NK-92 treated with Interleukin-12 subunit alpha and Interleukin-12 subunit beta, amount 100 ng/mL, for 24 hours (cell line): ENCODE results near the gene ITGA1.
A peak's percentile ranks its signal among the peaks of the same experiment; 100 is the strongest.

Experiments
- DNase-seq: peaks from one replicate; lab custom pipeline; 2025; lab: John Stamatoyannopoulos, UW

Gene ITGA1

GRCh38 chr5:52772668-52773067 lies 15.0 kb upstream of the ITGA1 start:
- no peak for DNase-seq

DNA sequence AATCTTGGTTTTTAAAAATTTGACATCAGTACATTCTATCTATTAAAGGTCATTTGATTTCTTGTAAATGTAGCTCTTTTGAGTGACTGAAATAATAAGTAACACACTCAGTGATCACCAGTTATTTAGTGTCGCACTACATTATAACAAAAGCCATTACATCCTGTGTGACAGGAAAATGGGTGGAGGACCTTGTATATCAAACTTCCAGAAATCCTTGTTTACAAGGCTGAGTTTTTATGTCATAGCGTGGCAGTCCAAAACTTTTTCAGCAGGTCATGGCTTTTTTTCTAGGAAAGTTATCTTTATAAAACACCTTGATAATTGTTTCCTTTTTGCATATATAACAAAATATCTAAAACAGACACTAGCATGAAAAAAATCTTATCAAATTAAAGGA lies 14.4 kb upstream of the ITGA1 start:
- no peak for DNase-seq

DNA sequence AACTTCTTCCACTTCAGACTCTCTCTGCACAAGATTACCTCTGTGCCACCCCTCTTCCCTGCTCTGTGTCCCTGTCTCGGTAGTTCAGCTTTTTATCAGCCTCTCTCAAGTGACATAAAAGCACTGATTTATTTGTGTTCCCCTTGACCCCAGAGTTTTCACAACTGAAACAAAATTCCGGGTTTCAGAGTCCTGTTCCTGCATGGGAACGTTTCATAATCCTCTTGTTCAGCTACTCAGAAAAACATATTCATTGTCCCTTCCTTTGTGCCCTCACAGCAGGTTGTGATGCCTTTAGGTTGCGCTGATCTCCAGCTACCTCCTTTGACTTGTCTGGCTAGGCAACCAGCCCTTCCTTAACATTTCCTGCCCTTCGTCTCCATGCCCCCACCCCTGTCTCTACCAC lies 13.7 kb upstream of the ITGA1 start:
- no peak for DNase-seq

GRCh38 chr5:52776116-52776515 lies 11.6 kb upstream of the ITGA1 start:
- DNase-seq = peak; percentile 48

GRCh38 chr5:52777186-52777585 lies 10.5 kb upstream of the ITGA1 start:
- no peak for DNase-seq

DNA sequence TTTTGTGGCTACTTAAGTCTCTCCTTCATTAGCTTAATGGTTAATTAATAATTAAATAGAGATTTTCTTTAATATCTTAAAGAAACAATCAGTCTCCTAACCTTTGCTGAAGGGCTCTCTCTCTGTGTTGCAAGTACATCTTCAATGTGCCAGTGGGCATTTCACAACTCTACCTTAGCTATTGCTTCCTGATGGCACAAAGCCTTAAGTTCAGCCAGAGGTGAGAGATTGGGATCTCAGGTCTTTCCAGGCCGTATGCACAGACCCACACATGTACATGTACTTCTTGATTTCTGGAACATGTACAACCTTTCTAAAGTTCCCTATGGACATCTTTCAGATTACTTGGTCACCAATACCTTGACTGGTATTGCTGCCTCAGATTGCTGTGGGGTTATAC lies 8.9 kb upstream of the ITGA1 start:
- DNase-seq = no peak

- DNase-seq = no peak
Measured at GRCh38 chr5:52779213-52779612, 8.5 kb upstream of the ITGA1 start.

DNA sequence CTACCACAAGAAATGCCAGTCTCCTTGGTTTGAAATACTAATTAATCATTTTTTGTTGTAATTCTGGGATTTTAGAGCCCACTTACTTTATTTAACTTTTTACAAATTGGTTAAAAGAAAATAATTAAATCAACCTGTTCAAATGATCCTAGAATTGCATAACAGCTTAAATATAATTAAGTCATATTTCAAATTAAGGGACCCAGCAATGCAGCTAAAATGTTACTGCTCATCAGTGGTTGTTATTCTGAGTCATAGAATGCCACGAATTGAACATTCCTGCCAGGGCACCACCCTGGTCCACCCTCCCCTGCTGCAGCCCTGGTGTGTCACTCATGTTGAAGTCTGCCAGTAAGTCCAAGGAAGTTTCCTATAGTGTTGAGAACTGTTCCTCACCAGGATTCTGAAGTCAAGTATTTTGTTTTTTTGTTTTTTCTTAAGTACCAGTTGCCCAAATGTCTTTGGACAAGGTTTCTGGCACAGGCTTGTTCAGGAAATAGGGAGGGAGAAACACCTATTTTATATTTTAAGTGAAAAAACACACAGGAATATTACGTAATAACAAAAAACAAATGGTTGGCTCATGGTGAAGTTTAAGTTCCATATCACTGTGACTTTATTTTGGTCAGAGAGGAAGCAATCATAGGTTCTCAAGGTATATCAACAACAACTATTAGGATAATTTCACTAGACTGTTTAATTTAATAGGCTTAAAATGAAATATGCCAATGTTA lies 4.3 kb upstream of the ITGA1 start:
- no peak for DNase-seq

DNA sequence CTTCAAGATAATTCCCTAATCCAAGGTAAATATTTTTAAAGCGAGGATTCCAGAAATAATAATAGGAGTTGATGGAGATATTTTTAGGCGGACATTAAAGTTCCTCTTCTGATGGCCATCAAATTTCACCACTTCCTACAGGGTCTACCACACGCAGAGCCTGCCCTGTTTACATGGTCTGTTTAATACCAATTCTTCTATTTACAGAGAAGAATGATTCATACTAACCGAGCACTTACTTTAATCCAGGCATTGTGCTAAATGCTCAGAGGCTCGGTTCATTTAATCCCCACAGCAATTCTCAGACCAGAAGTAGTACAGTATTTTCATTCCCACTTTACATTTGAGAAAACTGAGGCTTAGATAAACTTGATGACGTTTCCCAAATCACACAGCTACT lies 3.0 kb upstream of the ITGA1 start:
- DNase-seq = no peak

- DNase-seq = no peak
Measured at GRCh38 chr5:52786391-52786790, 1.3 kb upstream of the ITGA1 start.

DNA sequence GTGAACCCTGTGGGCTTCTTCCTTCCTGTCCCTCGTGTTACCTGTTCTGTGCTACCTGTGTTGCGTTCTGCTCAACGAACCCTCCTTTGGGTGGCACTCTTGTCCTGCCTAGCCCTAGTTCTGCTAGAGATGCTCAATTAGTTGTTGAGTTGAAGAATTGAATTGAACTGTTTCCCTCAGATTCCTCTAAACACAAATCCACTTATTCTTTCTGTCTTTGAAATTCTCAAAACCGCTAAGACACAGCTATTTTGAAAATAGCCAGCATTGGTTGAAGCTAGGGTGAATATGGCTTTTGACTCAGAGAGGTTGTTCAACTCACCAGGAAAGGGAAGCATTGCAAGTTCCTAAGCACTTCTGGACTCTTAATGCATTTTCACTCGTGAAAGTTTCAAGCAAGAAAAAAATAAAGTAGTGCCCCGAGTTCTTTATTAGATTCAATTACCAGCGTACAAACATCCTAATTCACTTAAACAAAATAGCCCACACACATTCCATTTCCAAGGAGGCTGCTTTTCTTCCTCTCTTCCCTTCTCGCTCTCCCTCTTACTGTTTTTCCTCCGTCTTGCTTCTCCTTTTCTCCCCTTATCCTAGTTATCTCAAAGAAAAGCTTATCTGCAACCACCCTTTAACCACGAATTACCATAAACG lies 642 bp upstream of the ITGA1 start:
- no peak for DNase-seq

- DNase-seq = no peak
Measured at GRCh38 chr5:52788505-52788821, 747 bp downstream of the ITGA1 start.

- DNase-seq = no peak
Measured at GRCh38 chr5:52789378-52789777, 1.7 kb downstream of the ITGA1 start.

DNA sequence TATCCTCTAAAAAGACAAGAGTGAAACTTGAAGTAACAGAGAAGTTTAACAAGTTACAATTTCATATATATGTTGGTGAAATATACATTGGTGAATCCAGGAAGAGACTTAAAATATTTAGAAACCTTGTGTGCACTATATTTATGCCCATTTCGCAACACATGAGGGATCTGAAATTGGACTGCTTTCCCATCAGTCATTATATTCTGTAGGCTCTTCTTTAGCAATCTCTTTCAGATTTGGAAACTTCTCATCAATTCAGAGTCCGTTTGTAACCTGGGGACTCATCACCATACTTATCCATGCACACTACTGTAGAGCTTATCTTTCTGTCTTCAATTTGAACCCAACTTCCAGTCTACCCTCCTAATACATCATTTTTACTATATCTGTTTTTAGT lies 2.1 kb downstream of the ITGA1 start:
- no peak for DNase-seq

DNA sequence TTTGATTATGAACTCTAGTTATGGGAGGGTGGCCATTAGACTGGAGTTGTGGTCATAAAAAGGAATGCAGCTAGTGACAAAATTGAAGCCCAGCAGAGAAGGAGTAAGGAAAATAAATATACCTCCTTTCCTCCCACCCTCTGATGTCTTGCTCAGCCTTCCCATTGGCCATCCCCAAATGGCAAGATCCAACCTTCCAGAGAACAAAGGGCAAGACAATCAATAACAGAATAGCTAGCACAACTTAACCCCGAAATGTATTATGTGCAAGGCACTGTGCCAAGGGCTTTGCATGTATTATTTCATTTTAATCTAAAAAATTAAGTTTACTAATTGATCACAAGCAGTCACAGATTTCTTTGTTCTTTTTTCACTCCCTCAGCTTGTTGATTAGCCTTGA lies 3.6 kb downstream of the ITGA1 start:
- no peak for DNase-seq

DNA sequence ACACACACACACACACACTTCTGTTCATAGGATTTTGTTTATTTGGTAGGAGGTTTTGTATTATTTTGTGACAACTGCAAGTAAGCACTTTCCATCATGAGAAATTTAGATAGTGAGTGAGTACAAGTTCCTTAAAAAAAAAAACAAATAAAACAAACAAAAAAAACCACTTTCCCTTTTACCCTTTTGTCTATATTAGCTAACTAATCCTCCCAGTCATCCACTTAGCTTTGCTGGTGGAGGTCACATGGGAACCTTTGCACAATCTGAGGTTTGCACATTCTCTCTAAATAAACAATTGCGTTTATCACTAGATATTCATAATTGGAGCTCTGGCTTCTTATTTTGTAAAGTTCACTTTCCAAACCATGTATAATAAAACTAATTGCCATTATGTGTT lies 6.8 kb downstream of the ITGA1 start:
- DNase-seq = no peak

- DNase-seq = no peak
Measured at GRCh38 chr5:52796031-52796430, 8.3 kb downstream of the ITGA1 start.

- DNase-seq = no peak
Measured at GRCh38 chr5:52796516-52797103, 8.9 kb downstream of the ITGA1 start.

DNA sequence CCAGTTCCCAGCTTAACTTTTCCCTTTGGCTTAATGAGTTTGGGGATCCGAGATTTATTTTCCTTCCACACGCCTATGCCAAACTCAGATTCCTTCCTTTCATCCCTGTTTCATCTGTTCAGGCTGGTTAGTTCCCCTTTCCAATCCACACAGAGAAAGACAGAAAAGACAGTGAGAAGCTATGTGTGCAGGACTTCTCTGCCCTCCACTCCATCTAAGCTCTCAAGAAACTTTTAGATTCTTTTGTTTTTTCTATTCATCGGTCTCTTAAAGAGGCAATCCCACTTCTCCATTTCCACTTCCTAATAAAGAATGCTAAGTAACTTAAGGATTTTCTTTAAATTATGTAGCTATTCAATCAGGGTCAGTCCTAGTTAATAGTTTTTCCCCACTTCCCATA lies 11.2 kb downstream of the ITGA1 start:
- DNase-seq = no peak

GRCh38 chr5:52799358-52799982 lies 11.8 kb downstream of the ITGA1 start:
- peak; percentile 51 for DNase-seq

GRCh38 chr5:52799983-52800393 lies 12.3 kb downstream of the ITGA1 start:
- DNase-seq = peak; percentile 97

DNA sequence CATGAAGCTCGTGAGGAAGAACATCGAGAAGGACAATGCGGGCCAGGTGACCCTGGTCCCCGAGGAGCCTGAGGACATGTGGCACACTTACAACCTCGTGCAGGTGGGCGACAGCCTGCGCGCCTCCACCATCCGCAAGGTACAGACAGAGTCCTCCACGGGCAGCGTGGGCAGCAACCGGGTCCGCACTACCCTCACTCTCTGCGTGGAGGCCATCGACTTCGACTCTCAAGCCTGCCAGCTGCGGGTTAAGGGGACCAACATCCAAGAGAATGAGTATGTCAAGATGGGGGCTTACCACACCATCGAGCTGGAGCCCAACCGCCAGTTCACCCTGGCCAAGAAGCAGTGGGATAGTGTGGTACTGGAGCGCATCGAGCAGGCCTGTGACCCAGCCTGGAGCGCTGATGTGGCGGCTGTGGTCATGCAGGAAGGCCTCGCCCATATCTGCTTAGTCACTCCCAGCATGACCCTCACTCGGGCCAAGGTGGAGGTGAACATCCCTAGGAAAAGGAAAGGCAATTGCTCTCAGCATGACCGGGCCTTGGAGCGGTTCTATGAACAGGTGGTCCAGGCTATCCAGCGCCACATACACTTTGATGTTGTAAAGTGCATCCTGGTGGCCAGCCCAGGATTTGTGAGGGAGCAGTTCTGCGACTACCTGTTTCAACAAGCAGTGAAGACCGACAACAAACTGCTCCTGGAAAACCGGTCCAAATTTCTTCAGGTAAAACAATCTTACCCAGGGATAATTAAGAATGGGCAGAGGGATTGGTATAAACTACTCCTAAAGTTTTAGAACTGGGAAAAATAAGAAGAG lies 12.9 kb downstream of the ITGA1 start:
- peak; percentile 50 for DNase-seq
